Left cardiac atrium (tissue), 4 donors: ENCODE data around the gene CELA3B. TPM values are rescaled to one million over a fixed set of nuclear protein-coding genes. Genes with fewer than 3 reads are reported as not detected.
"Not testable (repeated sequence)": the region's sequence is repeated elsewhere in the genome, so short reads cannot be mapped to it uniquely, and the experiment has no call there.

ENCODE experiments used
- ATAC-seq, 2 donors: fragments of 200-7000 bp; cut with Tn5 transposase; one replicate each; pipeline ENCODE4 v1.9.1; 2020; ENCODE audit warnings: mild to moderate bottlenecking in 2 of 2, moderate library complexity in 2 of 2
- DNase-seq: peaks from one replicate; pipeline ENCODE4 v3.0.0-alpha.2; 2020
- intact Hi-C, 2 donors: fragments of 100-400 bp; cut with DNase I; formaldehyde crosslinking; loops; one replicate each; pipeline versions ENCODE4 v1.14.1 to v1.15.1; 2022 to 2023
- total RNA-seq, 2 donors: library from RNA; stranded (reverse); fragmentation: NEBNext Ultra II Directional; extraction: Animal tissue kit (Norgen Biotek cat#: 25700); gene quantifications; one replicate each; pipeline ENCODE4 v1.2.1, GENCODE V29; 2021
- donor health status: DM: no; HTN: yes; CAD: no.
- donor health status: DM: no; HTN: yes; CAD: no; lungs with severe emphysema.
- donor health status: DM: yes; HTN: yes; CAD: no.
- donor health status: Dilated cardiomyopathy.

The CELA3B gene
- total RNA-seq, 2 donors from 2014 or later, result not detected

GRCh38 chr1:21998624-21999294, 21.9 kb downstream of the CELA3B start:
- DNase-seq, intact Hi-C loops, ATAC-seq: not testable (repeated sequence)

GRCh38 chr1:21999645-22000044, 22.8 kb downstream of the CELA3B start:
- DNase-seq, intact Hi-C loops: not testable (repeated sequence)
- peak; percentile 63 to 89 for ATAC-seq

- DNase-seq (no peak), ATAC-seq (no peak)
- intact Hi-C loops, result no loop called here
Observed at GRCh38 chr1:22001409-22001808, 24.6 kb downstream of the CELA3B start, which contains the start of gene CELA3A. Gene CELA3A (plus strand): TSS chr1:22001657. CDS start chr1:22001675, 18 bp downstream.

- ATAC-seq, DNase-seq, intact Hi-C loops: not testable (repeated sequence)
Observed at GRCh38 chr1:22002461-22002860, 25.6 kb downstream of the CELA3B start.

- DNase-seq, intact Hi-C loops, ATAC-seq: not testable (repeated sequence)
Observed at GRCh38 chr1:22002875-22003274, 26.1 kb downstream of the CELA3B start.

GRCh38 chr1:22003959-22004358, 27.1 kb downstream of the CELA3B start:
- DNase-seq, intact Hi-C loops, ATAC-seq: not testable (repeated sequence)

- intact Hi-C loops, result not testable (repeated sequence)
- peak; percentile 52 for DNase-seq
- ATAC-seq, result peak; percentile 83 to 84
Observed at GRCh38 chr1:22005261-22006149, 28.7 kb downstream of the CELA3B start.

GRCh38 chr1:22006736-22007135, 29.9 kb downstream of the CELA3B start:
- intact Hi-C loops, DNase-seq, ATAC-seq: not testable (repeated sequence)

- DNase-seq, ATAC-seq, intact Hi-C loops: not testable (repeated sequence)
Observed at GRCh38 chr1:22007262-22007661, 30.4 kb downstream of the CELA3B start.

- ATAC-seq, DNase-seq, intact Hi-C loops: not testable (repeated sequence)
Observed at GRCh38 chr1:22009566-22009965, 32.7 kb downstream of the CELA3B start.

- intact Hi-C loops, DNase-seq, ATAC-seq: not testable (repeated sequence)
Observed at GRCh38 chr1:22012752-22013151, 35.9 kb downstream of the CELA3B start.

GRCh38 chr1:22014575-22015206, 37.9 kb downstream of the CELA3B start:
- DNase-seq, intact Hi-C loops, ATAC-seq: not testable (repeated sequence)

GRCh38 chr1:22018583-22019559, 42.0 kb downstream of the CELA3B start:
- ATAC-seq, result peak; percentile 75 to 78
- intact Hi-C loops, result no loop called here
- DNase-seq, result peak; percentile 39

- DNase-seq, result no peak
- no peak for ATAC-seq
- intact Hi-C loops, result no loop called here
Observed at GRCh38 chr1:22021061-22021460, 44.2 kb downstream of the CELA3B start.

- ATAC-seq, result peak; percentile 66 to 68
- peak; percentile 73 for DNase-seq
- intact Hi-C loops, result no loop called here
Observed at GRCh38 chr1:22024485-22025367, 47.9 kb downstream of the CELA3B start.

- DNase-seq, result peak; percentile 91
- intact Hi-C loops, result no loop called here
- ATAC-seq, result peak; percentile 97
Observed at GRCh38 chr1:22025368-22026155, 48.7 kb downstream of the CELA3B start.

- no peak for ATAC-seq
- intact Hi-C loops, result no loop called here
- no peak for DNase-seq
Observed at GRCh38 chr1:22026924-22027289, 50.1 kb downstream of the CELA3B start.
